ENCODE results near the gene RNF145. TPM values are rescaled to one million over a fixed set of nuclear protein-coding genes. Genes with fewer than 3 reads are reported as not detected.

The RNF145 gene
- polyA plus RNA-seq, 3 donors, result 9.1 to 23.6 (median 11.5) TPM

- intact Hi-C loops (cut with micrococcal nuclease), result no loop called here
- H2AFZ ChIP-seq (ENCODE audit: insufficient read depth, low read depth, low read length, poor library complexity, severe bottlenecking), result no peak overlapping the region
- no peaks in the 10 kb centered on the region for H3K36me3 Mint-ChIP-seq
Observed at GRCh38 chr5:159113405-159113804, 95.9 kb downstream of the RNF145 start.

GRCh38 chr5:159112436-159112835, 96.9 kb downstream of the RNF145 start:
- H3K36me3 Mint-ChIP-seq, result no peaks in the 10 kb centered on the region
- no peak for DNase-seq
- peaks cover 14 to 37% (median 16%) of the 10 kb centered on the region in 3 donors for H3K27me3 Mint-ChIP-seq (ENCODE audit: low read depth in 3 of 3)
- no CpG with 5 or more reads among the region's 2 CpGs for WGBS (ENCODE audit: insufficient coverage)
- Histone ChIP-seq H3K4me1 (ENCODE audit: control insufficient read depth in 1 of 2, insufficient read depth in 2 of 2, low read length in 2 of 2) (no peaks in the 10 kb centered on the region), H3K9me3 (replicated peaks in 1 of 2; ENCODE audit: control insufficient read depth in 1 of 2, insufficient read depth in 1 of 2, low read length in 2 of 2) (no peaks in the 10 kb centered on the region), H3K4me2 (replicated peaks; ENCODE audit: extremely low read depth, low read length, poor library complexity, severe bottlenecking) (no peak overlapping the region), H3K27ac (ENCODE audit: low read depth in 1 of 2, low read length in 2 of 2) (no peak overlapping the region), H4K20me1 (ENCODE audit: insufficient read depth, low read length) (no peaks in the 10 kb centered on the region), H2AFZ (ENCODE audit: insufficient read depth, low read depth, low read length, poor library complexity, severe bottlenecking) (no peak overlapping the region), H3K36me3 (replicated peaks in 1 of 2; ENCODE audit: control insufficient read depth in 1 of 2, insufficient read depth in 2 of 2, low read length in 2 of 2) (no peaks in the 10 kb centered on the region), H3K4me3 (replicated peaks in 1 of 3; ENCODE audit: low read depth in 2 of 3, low read length in 3 of 3) (no peak overlapping the region), H3K9ac (ENCODE audit: insufficient read depth, low read length, poor library complexity, severe bottlenecking) (no peak overlapping the region), H3K27me3 (ENCODE audit: control insufficient read depth in 2 of 2, insufficient read depth in 2 of 2, low read length in 2 of 2) (peaks cover 17 to 38% of the 10 kb centered on the region in 2 donors), H3K79me2 (ENCODE audit: insufficient read depth, low read length) (no peaks in the 10 kb centered on the region)
- H3K9me3 Mint-ChIP-seq, result no peaks in the 10 kb centered on the region
- intact Hi-C loops (cut with micrococcal nuclease), result no loop called here
- H3K4me1 Mint-ChIP-seq, result no peaks in the 10 kb centered on the region
- no peak overlapping the region for H3K27ac Mint-ChIP-seq
- no peak for TF ChIP-seq CTCF (IDR thresholded peaks at IDR 0.05)
- no peak overlapping the region for H3K4me3 Mint-ChIP-seq

More at GRCh38 chr5:159113405-159113804, 95.9 kb downstream of the RNF145 start:
- no peak overlapping the region for H3K9ac ChIP-seq (ENCODE audit: insufficient read depth, low read length, poor library complexity, severe bottlenecking)
- H3K4me3 ChIP-seq (replicated peaks in 1 of 3; ENCODE audit: low read depth in 2 of 3, low read length in 3 of 3), result no peak overlapping the region
- Mint-ChIP-seq H3K4me3 (no peak overlapping the region), H3K9me3 (no peaks in the 10 kb centered on the region), H3K27me3 (ENCODE audit: low read depth in 3 of 3) (peaks cover 11 to 32% (median 14%) of the 10 kb centered on the region in 3 donors), H3K27ac (no peak overlapping the region), H3K4me1 (no peaks in the 10 kb centered on the region)
- H3K36me3 ChIP-seq (replicated peaks in 1 of 2; ENCODE audit: control insufficient read depth in 1 of 2, insufficient read depth in 2 of 2, low read length in 2 of 2), result no peaks in the 10 kb centered on the region
- no peak for DNase-seq
- no peak for TF ChIP-seq CTCF (IDR thresholded peaks at IDR 0.05)
- H3K4me1 ChIP-seq (ENCODE audit: control insufficient read depth in 1 of 2, insufficient read depth in 2 of 2, low read length in 2 of 2), result no peaks in the 10 kb centered on the region
- H3K79me2 ChIP-seq (ENCODE audit: insufficient read depth, low read length), result no peaks in the 10 kb centered on the region
- H3K27ac ChIP-seq (ENCODE audit: low read depth in 1 of 2, low read length in 2 of 2), result no peak overlapping the region
- no peaks in the 10 kb centered on the region for H3K9me3 ChIP-seq (replicated peaks in 1 of 2; ENCODE audit: control insufficient read depth in 1 of 2, insufficient read depth in 1 of 2, low read length in 2 of 2)
- peaks cover 17 to 28% of the 10 kb centered on the region in 2 donors for H3K27me3 ChIP-seq (ENCODE audit: control insufficient read depth in 2 of 2, insufficient read depth in 2 of 2, low read length in 2 of 2)
- no peaks in the 10 kb centered on the region for H4K20me1 ChIP-seq (ENCODE audit: insufficient read depth, low read length)
- H3K4me2 ChIP-seq (replicated peaks; ENCODE audit: extremely low read depth, low read length, poor library complexity, severe bottlenecking), result no peak overlapping the region

Small RNAs within 50 kb of the gene (small RNA-seq; reads per million reads assigned to genes)
- 0.71 reads per million for gene RF00263 (ENCODE audit: insufficient read length, low read depth)

Other genes starting within 250 kb of the RNF145 start
- under 1 TPM in 1 of 3 donors, not detected in 2; 0.13 TPM for gene EBF1, start 109.6 kb downstream of the RNF145 start, polyA plus RNA-seq
- gene UBLCP1, start 53.7 kb upstream of the RNF145 start, polyA plus RNA-seq, result 10 to 100 TPM in 2 of 3 donors, 1 to 10 TPM in 1; 8.8 to 31.5 (median 22.7) TPM
- gene IL12B, start 120.9 kb upstream of the RNF145 start, polyA plus RNA-seq, result not detected